VCaP (cell line): ENCODE results near the gene MAP7.
"Not testable (repeated sequence)": the region's sequence is repeated elsewhere in the genome, so short reads cannot be mapped to it uniquely, and the experiment has no call there.

Source experiments
- H3K27ac ChIP-seq: fragments of 450-650 bp; 2 replicates; pipeline ENCODE4 v1.5.1; 2017
- CTCF ChIP-seq: fragments of 450-650 bp; conservative IDR thresholded peaks from 2 replicates; pipeline ENCODE4 v1.5.1; 2017; ENCODE audit warnings: mild to moderate bottlenecking, moderate library complexity

Gene MAP7

GRCh38 chr6:136387316-136387715, 162.9 kb downstream of the MAP7 start:
- TF ChIP-seq CTCF, result no peak
- no peak overlapping the region for H3K27ac ChIP-seq

GRCh38 chr6:136383268-136383937, 166.8 kb downstream of the MAP7 start:
- TF ChIP-seq CTCF, result no peak
- H3K27ac ChIP-seq, result no peak overlapping the region

- H3K27ac ChIP-seq, result no peak overlapping the region
- TF ChIP-seq CTCF, result no peak
Observed at GRCh38 chr6:136382676-136383252, 167.5 kb downstream of the MAP7 start.

- peak; percentile 58 for TF ChIP-seq CTCF
- no peak overlapping the region for H3K27ac ChIP-seq
Observed at GRCh38 chr6:136378888-136379287, 171.3 kb downstream of the MAP7 start.

- not testable (repeated sequence) for H3K27ac ChIP-seq
Observed at GRCh38 chr6:136375836-136376235, 174.4 kb downstream of the MAP7 start.

- TF ChIP-seq CTCF, result no peak
- H3K27ac ChIP-seq, result no peak overlapping the region
Observed at GRCh38 chr6:136371959-136372358, 178.3 kb downstream of the MAP7 start.

- no peak for TF ChIP-seq CTCF
- H3K27ac ChIP-seq, result no peak overlapping the region
Observed at GRCh38 chr6:136370988-136371728, 179.1 kb downstream of the MAP7 start.

- no peak for TF ChIP-seq CTCF
- H3K27ac ChIP-seq, result peak overlapping the region; percentile 59
Observed at GRCh38 chr6:136365776-136366354, 184.4 kb downstream of the MAP7 start.
